Measurements from ENCODE around the gene PEX11B. TPM values are rescaled to one million over a fixed set of nuclear protein-coding genes. Genes with fewer than 3 reads are reported as not detected.
A peak's percentile ranks its signal among the peaks of the same experiment; 100 is the strongest.

The PEX11B gene
- polyA plus RNA-seq, 3 donors, result 12.0 to 38.2 (median 37.9) TPM

DNA sequence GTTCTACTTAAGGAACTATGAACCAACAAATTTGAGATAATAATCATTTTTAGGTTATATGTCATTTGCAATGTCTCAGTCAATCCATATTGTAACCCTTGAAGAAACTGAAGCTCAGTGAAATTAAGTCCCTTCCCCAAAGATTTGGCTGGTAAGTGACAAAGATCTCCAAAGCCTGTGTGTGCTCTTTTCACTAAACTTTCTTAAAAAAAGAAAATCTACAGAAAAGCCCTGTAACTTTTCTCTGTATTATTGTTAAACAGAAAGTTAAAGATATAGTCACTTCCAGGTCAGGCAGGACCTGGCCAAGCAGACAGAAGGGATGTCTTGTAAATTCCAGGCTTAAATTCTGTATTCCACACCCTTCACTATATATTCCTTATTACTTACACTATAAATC lies 37.8 kb upstream of the PEX11B start:
- no peak for DNase-seq
- H3K27me3 Mint-ChIP-seq (ENCODE audit: low read depth in 3 of 3), result peaks cover 12 to 15% (median 13%) of the 10 kb centered on the region in 3 donors
- H3K27ac ChIP-seq (ENCODE audit: low read depth in 1 of 2, low read length in 2 of 2), result no peak overlapping the region
- TF ChIP-seq, protein P1, sequence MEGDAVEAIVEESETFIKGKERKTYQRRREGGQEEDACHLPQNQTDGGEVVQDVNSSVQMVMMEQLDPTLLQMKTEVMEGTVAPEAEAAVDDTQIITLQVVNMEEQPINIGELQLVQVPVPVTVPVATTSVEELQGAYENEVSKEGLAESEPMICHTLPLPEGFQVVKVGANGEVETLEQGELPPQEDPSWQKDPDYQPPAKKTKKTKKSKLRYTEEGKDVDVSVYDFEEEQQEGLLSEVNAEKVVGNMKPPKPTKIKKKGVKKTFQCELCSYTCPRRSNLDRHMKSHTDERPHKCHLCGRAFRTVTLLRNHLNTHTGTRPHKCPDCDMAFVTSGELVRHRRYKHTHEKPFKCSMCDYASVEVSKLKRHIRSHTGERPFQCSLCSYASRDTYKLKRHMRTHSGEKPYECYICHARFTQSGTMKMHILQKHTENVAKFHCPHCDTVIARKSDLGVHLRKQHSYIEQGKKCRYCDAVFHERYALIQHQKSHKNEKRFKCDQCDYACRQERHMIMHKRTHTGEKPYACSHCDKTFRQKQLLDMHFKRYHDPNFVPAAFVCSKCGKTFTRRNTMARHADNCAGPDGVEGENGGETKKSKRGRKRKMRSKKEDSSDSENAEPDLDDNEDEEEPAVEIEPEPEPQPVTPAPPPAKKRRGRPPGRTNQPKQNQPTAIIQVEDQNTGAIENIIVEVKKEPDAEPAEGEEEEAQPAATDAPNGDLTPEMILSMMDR (IDR thresholded peaks at IDR 0.05), result no peak
- peak overlapping the region in 1 of 3 experiments; percentile 87 for H3K4me3 ChIP-seq (replicated peaks in 1 of 3; ENCODE audit: low read depth in 2 of 3, low read length in 3 of 3)
- intact Hi-C loops (cut with micrococcal nuclease), result loop anchor here in 1 of 2 donors (2.0 kb wide), 1 partner anchor 38 kb away; the partner anchor contains the start of gene PEX11B
- H3K27ac Mint-ChIP-seq, result no peak overlapping the region
- H3K36me3 Mint-ChIP-seq, result peaks cover 13 to 14% of the 10 kb centered on the region in 2 donors
- peaks cover 41% of the 10 kb centered on the region for H3K79me2 ChIP-seq (ENCODE audit: insufficient read depth, low read length)
- H4K20me1 ChIP-seq (ENCODE audit: insufficient read depth, low read length), result peaks cover 3% of the 10 kb centered on the region
- H2AFZ ChIP-seq (ENCODE audit: insufficient read depth, low read depth, low read length, poor library complexity, severe bottlenecking), result peak overlapping the region; percentile 86
- H3K4me3 Mint-ChIP-seq, result peak overlapping the region; percentile 89 to 95
- peaks cover 0 to 10% of the 10 kb centered on the region in 2 donors for H3K27me3 ChIP-seq (ENCODE audit: control insufficient read depth in 2 of 2, insufficient read depth in 2 of 2, low read length in 2 of 2)
- H3K9me3 Mint-ChIP-seq, result peaks cover 0 to 2% (median 0%) of the 10 kb centered on the region in 7 donors
- peaks cover 43 to 53% of the 10 kb centered on the region in 2 donors for H3K4me1 ChIP-seq (ENCODE audit: control insufficient read depth in 1 of 2, insufficient read depth in 2 of 2, low read length in 2 of 2)
- H3K9me3 ChIP-seq (replicated peaks in 1 of 2; ENCODE audit: control insufficient read depth in 1 of 2, insufficient read depth in 1 of 2, low read length in 2 of 2), result no peaks in the 10 kb centered on the region
- no peaks in the 10 kb centered on the region for H3K36me3 ChIP-seq (replicated peaks in 1 of 2; ENCODE audit: control insufficient read depth in 1 of 2, insufficient read depth in 2 of 2, low read length in 2 of 2)
- peaks cover 65% of the 10 kb centered on the region for H3K4me1 Mint-ChIP-seq
- H3K4me2 ChIP-seq (replicated peaks; ENCODE audit: extremely low read depth, low read length, poor library complexity, severe bottlenecking), result peak overlapping the region; percentile 86
- H3K9ac ChIP-seq (ENCODE audit: insufficient read depth, low read length, poor library complexity, severe bottlenecking), result peak overlapping the region; percentile 87

DNA sequence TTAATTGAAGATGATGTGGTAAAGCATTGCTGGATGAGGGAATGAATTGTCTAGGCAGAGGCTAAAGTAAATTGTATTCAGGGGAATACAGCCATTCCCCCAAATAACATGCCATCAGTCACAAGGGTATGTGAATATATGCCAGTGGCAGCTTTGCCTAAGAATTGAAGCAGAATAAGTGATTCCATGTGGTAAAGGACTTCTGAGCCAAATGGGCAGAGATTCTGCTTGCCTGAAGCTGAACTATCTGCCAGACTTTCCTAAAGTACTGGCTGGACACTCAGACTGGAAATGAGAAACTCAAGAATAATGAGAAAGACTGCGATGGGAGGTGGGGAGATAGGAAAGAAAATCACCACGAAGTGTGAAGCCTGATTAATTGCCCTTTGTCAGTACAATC lies 36.9 kb upstream of the PEX11B start:
- Mint-ChIP-seq H3K4me3 (no peak overlapping the region), H3K36me3 (peaks cover 13 to 16% of the 10 kb centered on the region in 2 donors), H3K27me3 (ENCODE audit: low read depth in 3 of 3) (peaks cover 4 to 6% (median 6%) of the 10 kb centered on the region in 3 donors), H3K27ac (no peak overlapping the region), H3K9me3 (no peaks in the 10 kb centered on the region), H3K4me1 (peaks cover 56% of the 10 kb centered on the region)
- Histone ChIP-seq H3K9ac (ENCODE audit: insufficient read depth, low read length, poor library complexity, severe bottlenecking) (no peak overlapping the region), H3K36me3 (replicated peaks in 1 of 2; ENCODE audit: control insufficient read depth in 1 of 2, insufficient read depth in 2 of 2, low read length in 2 of 2) (no peaks in the 10 kb centered on the region), H3K4me2 (replicated peaks; ENCODE audit: extremely low read depth, low read length, poor library complexity, severe bottlenecking) (no peak overlapping the region), H3K79me2 (ENCODE audit: insufficient read depth, low read length) (peaks cover 41% of the 10 kb centered on the region), H3K4me1 (ENCODE audit: control insufficient read depth in 1 of 2, insufficient read depth in 2 of 2, low read length in 2 of 2) (peaks cover 34 to 44% of the 10 kb centered on the region in 2 donors), H3K9me3 (replicated peaks in 1 of 2; ENCODE audit: control insufficient read depth in 1 of 2, insufficient read depth in 1 of 2, low read length in 2 of 2) (no peaks in the 10 kb centered on the region), H4K20me1 (ENCODE audit: insufficient read depth, low read length) (peaks cover 3% of the 10 kb centered on the region), H2AFZ (ENCODE audit: insufficient read depth, low read depth, low read length, poor library complexity, severe bottlenecking) (no peak overlapping the region), H3K4me3 (replicated peaks in 1 of 3; ENCODE audit: low read depth in 2 of 3, low read length in 3 of 3) (no peak overlapping the region), H3K27me3 (ENCODE audit: control insufficient read depth in 2 of 2, insufficient read depth in 2 of 2, low read length in 2 of 2) (peaks cover 0 to 2% of the 10 kb centered on the region in 2 donors), H3K27ac (ENCODE audit: low read depth in 1 of 2, low read length in 2 of 2) (no peak overlapping the region)
- WGBS (ENCODE audit: insufficient coverage), result no CpG with 5 or more reads among the region's 2 CpGs
- intact Hi-C loops (cut with micrococcal nuclease), result no loop called here
- no peak for DNase-seq
- TF ChIP-seq, protein P1 (IDR thresholded peaks at IDR 0.05), result no peak

Measured in CD14-positive monocyte (primary cell).